Pulmonary artery endothelial cell (primary cell): Measurements from ENCODE around the gene PLPPR4. TPM values are rescaled to one million over a fixed set of nuclear protein-coding genes. Genes with fewer than 3 reads are reported as not detected.
"Not testable (repeated sequence)": the region's sequence is repeated elsewhere in the genome, so short reads cannot be mapped to it uniquely, and the experiment has no call there.

ENCODE experiments used
- DNase-seq: peaks from one replicate; pipeline ENCODE4 v3.0.0-alpha.2; 2011; ENCODE audit warnings: low read depth, low spot score
- total RNA-seq: library from RNA; depleted of rRNA; stranded (reverse); fragments of >200 nt; gene quantifications from 2 replicates; pipeline ENCODE4 v1.2.3, GENCODE V29; 2014

PLPPR4 gene, protein sequence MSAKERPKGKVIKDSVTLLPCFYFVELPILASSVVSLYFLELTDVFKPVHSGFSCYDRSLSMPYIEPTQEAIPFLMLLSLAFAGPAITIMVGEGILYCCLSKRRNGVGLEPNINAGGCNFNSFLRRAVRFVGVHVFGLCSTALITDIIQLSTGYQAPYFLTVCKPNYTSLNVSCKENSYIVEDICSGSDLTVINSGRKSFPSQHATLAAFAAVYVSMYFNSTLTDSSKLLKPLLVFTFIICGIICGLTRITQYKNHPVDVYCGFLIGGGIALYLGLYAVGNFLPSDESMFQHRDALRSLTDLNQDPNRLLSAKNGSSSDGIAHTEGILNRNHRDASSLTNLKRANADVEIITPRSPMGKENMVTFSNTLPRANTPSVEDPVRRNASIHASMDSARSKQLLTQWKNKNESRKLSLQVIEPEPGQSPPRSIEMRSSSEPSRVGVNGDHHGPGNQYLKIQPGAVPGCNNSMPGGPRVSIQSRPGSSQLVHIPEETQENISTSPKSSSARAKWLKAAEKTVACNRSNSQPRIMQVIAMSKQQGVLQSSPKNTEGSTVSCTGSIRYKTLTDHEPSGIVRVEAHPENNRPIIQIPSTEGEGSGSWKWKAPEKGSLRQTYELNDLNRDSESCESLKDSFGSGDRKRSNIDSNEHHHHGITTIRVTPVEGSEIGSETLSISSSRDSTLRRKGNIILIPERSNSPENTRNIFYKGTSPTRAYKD
- total RNA-seq: not detected in 2 replicates

DNA sequence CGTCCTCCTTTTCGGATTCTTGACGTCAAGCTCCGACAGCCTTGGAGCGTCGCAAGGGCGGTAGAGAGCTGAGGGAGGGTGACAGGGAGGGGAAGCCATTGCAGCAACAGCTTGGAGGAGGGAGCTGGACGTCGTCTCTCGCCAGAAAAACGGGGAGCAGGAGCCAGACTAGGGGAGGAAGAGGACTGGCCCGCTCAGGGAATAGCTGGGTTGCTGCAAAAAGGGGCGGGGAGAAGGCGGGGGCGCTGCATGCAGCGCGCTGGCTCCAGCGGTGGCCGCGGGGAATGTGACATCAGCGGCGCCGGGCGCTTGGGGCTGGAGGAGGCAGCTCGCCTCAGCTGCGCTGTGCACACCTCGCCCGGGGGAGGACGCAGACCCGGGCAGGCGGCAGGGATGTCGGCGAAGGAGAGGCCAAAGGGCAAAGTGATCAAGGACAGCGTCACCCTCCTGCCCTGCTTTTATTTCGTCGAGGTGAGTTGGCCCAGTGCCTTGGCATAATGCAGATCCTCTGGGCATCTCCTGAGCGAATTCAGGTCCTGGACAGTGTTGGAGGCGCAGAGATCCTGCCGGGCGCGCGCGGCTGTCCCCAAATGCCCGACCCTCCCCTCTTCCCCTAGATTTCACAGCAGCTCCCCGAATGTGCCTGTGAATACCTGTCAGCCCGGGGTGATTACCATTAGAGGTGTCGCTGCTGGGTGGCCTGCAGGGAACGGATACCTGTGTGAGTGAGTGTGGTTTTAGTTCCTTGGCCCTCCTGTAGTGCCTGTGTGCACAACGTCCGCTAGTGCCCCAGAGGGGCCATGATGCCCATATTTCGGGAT is at the start of gene PLPPR4:
Gene PLPPR4 (plus strand): TSS at position 292 of the 821 bp plus-strand sequence. CDS start 102 bp downstream, at position 394.
- DNase-seq: no peak

DNA sequence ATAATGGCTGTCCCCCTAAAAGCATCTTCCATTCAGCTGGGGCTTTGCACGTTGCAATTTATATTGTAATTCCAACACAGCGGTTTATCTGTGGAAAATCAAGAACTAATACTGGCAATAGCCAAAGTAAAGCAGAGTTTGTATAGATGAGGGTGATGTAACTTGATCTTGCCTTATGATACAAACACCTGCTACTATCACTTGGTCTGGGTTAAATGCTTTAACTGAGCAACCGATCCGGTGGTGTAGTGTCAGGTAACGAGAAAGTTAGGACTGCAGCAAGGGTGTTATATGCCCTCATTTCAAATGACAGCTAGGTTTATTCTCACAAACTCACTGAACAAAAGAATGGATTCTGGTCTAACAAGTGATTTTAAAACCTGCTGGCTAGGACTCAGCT is 47.3 kb upstream of the PLPPR4 start:
- DNase-seq: no peak

DNA sequence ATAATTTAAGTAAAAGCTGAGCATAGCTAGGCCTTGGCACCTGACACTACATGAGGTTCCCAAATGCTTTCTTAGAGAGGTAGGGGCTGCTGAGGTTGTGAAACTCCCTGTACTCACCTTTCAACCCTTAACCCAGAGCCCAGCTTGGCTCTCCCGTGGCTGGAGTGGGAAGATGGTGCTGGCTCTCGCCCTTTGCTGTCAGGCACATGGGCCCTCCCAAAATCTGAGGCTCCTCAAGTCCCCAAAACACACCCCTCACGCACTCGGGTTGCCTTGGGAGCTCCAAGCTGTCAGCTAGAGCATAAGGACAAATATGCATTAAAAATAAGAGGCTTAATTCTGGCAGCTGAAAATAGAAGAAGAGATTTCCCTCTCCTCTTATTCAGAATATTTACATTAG is 46.7 kb upstream of the PLPPR4 start:
- no peak for DNase-seq

DNA sequence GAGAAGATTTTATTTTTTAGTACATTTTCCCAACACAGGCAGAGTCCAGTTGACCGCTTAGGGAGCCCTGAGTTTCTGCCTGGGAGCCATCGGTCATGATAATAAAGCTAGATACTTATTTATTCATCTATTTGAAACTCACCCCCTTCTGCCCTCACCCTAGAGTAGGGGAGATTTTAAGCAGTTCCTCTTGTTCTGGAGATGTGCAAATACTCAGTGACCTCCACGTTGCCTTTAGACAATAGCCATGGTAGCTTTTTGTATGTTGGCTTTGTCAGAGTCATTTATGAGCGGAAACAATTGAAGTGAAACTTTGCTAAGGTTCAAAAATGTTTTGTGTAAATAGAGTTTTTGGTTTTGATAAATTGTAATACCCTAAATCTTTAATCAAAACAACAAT is 45.7 kb upstream of the PLPPR4 start:
- no peak for DNase-seq

DNA sequence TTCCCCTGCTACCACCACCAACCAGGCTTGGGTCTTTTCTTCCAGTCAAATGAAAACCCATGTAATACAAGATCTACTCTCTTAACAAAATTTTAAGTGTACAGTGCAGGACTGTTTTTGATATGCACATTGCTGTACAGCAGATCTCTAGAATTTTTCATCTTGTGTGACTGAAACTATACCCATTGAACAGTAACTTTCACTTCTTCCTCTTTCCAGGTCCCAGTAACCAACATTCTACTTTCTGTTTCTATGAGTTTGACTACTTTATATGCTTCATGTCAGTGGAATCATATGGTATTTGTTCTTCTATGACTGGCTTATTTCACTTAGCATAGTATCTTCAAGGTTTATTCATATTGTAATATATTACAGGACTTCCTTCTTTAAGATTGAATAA is 45.3 kb upstream of the PLPPR4 start:
- DNase-seq: no peak

DNA sequence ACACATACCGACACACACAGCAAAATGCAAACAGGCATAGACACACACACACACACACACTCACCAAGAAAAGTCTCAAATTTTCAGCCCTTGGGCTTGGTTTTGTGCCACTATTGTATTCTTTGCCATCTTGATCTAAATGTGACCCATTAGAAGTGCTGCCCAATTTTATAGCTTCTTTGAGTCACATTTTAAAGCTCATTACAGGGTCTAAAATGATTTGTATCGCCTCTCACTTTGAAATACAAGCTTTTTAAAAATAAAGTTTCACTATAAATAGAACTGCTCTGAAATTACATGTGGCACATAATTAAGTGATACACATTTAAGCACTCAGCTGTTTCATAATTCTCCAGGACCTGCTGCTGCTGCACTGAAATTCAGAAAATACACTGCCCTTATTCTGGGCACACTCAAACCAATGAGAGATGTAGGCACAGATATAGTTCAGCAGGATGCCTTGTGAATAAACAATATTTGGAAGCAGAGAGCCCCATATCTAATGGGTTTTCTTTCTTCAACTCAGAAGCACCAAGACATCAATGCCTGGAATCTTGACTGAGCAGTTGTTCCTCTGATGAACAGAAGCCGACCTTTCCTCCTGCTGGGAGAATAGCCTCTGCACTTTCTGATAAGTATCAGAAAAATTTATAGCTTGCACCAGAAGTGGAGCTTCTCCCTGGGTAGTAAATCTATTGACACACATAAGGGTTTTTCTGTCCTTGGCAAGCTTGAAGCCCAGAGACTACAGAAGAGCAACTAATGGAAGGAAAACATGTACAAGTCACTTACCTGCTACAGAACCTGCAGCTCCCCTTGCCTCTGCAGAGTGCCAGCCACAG is 37.0 kb upstream of the PLPPR4 start:
- DNase-seq: no peak

DNA sequence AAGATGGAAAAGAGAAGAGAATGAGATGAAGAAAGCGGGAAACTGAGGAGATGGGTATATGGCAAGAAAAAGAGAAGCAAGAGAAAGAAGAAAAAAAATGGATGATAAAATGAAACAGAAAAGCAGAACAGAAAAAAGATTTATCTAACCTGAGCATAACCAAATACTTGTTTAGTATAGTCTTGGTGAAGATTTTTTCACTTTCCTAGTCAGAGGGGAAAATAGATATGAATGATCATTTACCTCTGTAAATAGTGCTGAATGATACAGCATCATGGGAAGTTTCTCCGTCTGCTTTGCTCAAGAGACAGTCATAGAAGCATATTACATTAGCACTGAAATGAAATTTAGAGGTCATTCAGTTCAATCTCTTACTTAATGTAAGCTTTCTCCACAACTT is 36.1 kb upstream of the PLPPR4 start:
- no peak for DNase-seq

DNA sequence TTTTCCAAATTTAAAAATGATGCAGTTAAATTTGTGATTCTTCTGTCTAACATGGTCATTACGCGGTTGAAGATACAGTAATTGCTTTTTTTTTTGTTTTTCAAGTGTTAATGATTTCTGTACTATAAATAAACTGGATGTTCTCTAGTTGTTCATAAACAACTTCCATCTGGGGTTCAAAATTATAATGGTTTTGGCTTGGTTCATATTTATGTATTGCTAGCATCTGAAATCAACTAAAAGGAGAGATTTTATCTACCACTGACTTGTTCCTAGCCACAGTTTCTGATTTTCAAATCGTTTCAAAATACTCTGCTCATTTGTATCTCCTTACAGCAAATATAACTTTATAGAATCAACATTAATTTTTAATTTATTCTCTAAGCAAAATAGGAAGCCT is 35.2 kb upstream of the PLPPR4 start:
- DNase-seq: no peak

DNA sequence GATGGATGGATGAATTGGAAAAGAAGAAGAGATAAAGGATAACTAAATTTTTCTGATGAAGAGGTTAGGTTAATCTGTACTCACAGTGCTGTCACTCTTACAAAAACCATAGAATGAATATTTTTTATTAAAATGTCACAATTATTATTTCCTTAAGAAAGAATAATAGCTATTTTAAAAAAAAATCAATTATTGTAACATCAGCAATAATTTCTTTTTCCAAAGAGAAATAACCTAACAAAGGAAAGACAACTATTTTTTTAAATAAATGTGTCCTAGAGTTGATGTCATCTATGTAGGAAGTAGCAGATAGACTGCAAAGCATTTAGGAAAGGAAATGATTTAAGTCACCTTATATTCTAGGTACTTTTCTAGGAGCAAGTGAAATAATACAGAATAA is 33.6 kb upstream of the PLPPR4 start:
- DNase-seq: no peak

DNA sequence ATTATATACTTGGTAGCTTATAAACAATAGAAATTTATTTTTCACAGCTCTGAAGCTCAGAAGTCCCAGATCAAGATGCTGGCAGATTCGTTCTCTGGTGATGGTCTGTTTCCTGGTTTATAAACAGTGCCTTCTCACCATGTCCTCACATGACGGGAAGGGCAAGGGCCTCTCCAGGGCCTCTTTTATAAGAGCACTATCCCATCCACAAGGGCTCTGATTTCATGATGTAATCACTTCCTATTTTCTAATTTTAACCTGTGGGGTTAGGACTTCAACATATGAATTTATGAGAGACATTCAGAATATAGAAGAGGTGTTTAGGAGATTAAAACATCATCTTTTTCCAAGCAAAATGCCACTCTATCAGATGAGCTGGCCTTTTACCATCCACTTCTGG is 32.1 kb upstream of the PLPPR4 start:
- no peak for DNase-seq

DNA sequence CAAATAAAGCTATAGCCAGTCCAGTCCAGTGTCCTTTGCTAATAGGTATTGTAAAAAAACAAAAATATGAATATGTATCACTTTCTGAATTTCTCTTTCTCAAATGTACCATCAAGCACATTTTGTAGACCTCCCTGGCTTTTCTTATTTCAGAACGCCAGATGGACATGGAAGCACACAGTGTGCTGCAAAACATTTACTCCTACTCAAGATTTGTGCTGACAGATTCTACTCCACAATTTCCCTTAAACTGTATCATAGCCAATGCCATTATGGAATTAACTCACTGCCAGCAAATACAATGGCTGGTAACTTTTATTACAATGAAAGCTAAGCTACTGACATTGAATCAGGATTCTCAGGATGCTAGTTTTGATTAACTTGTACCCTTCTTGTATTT is 30.8 kb upstream of the PLPPR4 start:
- DNase-seq: no peak

DNA sequence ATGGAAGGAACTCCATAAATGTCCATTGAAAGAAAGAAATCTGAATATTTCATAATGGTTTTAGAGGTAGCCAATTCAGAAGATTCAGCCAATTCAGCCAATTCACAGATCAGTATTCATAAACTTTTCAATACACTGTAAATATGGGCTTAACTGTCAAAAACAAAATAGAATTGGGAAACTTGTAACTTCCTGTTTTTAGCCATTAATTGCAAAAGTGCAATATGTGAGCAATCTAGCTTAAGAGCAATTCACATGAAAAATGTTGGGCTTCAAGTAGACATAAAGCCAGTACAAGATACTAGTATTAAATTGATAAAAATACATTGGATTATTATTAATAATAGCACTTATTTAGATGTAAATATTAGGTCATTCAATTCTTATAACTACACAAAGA is 27.5 kb upstream of the PLPPR4 start:
- no peak for DNase-seq

DNA sequence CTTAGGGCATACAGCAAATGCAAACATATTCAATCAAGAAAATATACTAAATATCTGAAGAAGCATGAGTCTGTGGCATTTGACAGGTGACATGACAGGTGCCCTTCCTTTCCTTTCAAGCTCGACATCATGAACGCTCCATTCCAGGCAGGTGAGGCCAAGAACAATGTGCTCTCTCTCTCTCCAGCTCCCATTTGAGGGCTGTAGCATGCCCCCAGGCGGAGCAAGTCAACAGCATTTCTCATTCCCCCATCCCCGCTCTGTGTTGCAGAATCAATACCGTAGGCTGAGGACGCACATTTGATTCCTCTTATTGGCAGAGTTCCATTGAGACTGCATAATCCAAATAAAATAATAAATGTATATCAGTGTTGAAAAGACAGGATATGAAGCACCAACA is 24.6 kb upstream of the PLPPR4 start:
- DNase-seq: no peak

DNA sequence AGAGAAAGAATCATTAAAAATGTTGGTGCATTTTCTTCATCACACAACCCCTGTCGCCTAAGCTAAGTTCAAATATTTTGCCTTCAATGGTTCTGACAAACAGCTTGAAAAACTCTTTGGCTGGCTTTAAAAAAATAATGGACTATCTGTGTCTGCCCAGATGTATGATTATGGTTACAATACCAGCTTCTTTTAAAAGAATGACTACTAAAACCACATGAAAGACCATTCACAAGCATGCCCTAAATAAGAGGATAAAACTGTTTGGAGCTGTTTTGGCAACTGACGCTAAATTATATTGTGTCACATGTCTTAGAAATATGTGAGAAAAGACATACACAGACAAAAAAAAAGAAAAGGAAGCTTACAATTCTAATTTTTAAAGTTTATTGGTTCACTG is 23.7 kb upstream of the PLPPR4 start:
- no peak for DNase-seq

DNA sequence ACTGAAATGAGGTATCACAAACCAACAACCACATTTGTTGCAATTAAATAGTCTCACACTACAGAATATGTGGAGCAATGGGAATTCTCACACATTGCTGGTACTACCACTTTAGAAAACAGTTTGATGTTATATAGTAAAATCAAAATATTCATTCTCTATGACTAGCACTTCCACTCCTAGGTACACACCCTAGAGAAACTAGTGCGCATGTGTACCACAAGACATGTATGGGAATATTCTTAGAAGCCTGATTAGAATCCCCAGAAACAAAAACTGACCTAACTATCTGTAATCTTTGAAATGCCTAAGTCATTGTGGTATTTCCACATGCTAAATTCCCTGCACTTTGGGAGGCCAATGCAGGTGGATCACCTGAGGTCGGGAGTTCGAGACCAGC is 18.1 kb upstream of the PLPPR4 start:
- no peak for DNase-seq

DNA sequence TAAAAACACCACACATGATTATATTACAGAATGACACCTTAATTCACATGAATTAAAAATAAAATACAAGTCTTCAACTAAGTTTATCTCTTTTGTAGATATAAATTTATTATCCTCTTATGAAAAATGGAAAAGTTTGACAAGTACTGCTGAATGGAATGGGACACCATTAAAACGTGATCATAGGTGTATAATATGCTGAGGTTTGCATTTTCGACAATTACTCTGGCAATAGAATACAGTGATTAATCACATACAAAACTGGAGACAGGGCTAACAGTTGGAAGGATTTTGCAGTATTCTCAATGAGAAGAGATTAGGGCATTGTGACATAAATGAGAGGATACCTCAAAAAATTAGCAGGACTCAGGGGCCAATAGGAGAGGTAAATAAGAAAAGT is 17.1 kb upstream of the PLPPR4 start:
- DNase-seq: no peak

DNA sequence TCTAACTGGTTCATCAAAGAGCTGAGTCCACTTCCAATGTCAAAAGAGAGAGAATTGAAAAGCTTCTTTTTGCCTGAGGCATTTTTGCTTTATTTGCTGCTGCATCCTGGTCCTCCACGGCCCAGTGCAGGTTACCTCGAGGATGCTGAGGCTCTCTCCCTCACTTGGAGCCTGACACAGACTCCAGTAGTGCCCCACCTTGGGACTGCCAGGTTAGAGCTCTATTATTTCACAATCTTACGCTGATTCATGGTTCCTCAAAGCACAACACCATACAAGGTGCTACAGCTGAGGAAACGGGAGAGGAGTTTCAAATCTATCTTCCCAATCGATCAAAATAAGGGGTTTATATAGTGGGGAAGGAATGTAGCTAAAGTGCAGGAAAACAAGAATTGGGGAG is 13.6 kb upstream of the PLPPR4 start:
- no peak for DNase-seq

DNA sequence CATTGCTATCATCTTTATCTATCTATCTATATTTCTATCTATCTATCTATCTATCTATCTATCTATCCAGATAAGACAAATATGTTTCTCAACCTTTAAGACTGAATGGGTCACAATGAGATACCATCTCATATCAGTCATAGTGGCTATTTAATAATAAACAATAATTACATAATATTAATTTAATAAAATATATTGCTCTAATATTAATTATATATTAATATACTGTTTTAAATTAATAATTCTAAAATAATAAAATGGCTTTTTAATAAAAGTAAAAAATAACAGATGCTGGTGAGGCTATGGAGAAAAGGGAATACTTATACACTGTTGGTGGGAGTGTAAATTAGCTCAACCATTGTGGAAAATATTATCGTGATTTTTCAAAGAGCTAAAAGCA is 13.0 kb upstream of the PLPPR4 start:
- DNase-seq: no peak

DNA sequence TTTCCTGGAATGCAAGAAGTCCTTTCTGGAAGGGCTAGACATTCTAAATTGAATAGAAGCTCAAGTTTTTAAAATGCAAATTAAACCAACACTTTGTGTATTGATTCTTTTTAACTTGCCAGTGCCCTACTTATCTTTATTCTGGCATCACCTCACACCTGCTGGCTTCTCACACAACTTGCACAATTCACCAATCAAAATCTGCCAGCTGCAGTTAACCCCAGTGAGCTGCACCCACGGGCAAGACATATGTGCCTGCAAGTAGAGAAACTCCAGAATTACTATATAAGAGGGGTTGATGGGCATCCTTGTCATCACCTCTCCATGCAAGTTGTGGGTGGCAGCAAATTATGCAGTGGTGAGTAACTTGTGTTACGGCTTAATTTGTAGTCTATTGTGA is 11.7 kb upstream of the PLPPR4 start:
- no peak for DNase-seq

DNA sequence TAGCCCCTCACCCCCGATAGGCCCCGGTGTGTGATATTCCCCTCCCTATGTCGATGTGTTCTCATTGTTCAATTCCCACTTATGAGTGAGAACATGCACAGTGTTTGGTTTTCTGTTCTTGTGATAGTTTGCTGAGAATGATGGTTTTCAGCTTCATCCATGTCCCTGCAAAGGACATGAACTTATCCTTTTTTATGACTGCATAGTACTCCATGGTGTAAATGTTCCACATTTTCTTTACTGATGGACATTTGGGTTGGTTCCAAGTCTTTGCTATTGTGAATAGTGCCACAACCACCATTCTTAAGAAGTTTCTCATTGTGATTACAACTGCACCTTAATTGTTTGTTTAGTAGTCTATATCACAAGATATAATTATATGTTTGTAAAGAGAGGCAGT is 3.9 kb upstream of the PLPPR4 start:
- not testable (repeated sequence) for DNase-seq

DNA sequence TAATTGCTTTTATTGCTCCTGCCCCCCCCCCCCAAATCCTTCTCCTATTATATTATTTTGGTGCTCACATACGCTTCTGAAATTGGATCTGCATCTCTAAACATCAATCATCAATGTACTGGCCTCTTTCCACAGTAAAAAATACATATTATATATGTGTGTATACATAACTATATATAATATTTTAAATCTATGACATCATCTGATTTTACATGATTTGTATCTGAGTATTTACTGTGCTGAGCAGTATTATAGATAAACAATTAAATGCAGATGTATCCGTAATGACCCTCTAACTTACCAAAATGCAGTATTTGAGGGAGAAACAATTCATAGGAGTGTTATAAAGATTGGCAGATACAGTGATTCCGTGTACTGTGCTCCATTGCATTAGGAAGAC is 832 bp downstream of the PLPPR4 start:
- DNase-seq: no peak
